SH-SY5Y (cell line): Measurements from ENCODE around the gene SCAPER.

Experiments used
- GATA2 ChIP-seq: IDR thresholded peaks from 2 replicates; pipeline ENCODE4 v1.6.1; 2011; ENCODE audit warnings: mild to moderate bottlenecking, low read depth, low read length
- GATA3 ChIP-seq: IDR thresholded peaks from 2 replicates; pipeline ENCODE4 v1.6.1; 2011; ENCODE audit warnings: low read depth, mild to moderate bottlenecking, low read length, moderate library complexity

GRCh38 chr15:76363251-76363650 lies 541.9 kb downstream of the SCAPER start:
- no peak for TF ChIP-seq GATA2
- TF ChIP-seq GATA3: no peak
